D721Med (cell line): ENCODE data around the gene ATP2B1.

Source experiments
- DNase-seq: peaks from one replicate; pipeline ENCODE4 v3.0.0; 2011; ENCODE audit warnings: low spot score; ENCODE audit not compliant: insufficient read length
- FAIRE-seq: peaks from 2 replicates; lab custom pipeline; 2011; peaks lifted over from hg19 to GRCh38; lab: Jason Lieb, UNC
- TF ChIP-seq, protein P1 (sequence below): IDR thresholded peaks from 2 replicates; pipeline ENCODE4 v1.5.1; 2012; ENCODE audit warnings: mild to moderate bottlenecking, control low read depth; ENCODE audit not compliant: insufficient read depth; ENCODE audit errors: missing control alignments

Gene ATP2B1

DNA sequence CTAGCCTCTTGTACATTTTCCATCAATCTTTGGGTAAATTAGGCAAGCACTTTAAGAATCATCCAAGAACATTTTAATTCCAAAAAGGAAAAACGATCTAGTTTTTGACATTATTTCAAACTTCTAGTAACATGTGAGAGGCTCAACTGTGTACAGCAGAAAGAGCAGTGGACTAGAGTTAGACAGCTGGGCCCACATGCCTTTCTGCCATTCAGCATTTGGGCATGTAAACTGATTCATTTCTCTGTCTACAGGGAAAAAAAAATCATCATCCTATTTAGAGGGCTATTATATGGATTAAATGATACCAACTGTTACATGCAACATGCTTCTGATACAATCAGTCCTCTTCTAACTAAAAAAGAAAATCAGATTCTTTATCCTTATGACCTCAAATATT lies 17.7 kb downstream of the ATP2B1 start:
- no peak for DNase-seq
- TF ChIP-seq, protein P1, sequence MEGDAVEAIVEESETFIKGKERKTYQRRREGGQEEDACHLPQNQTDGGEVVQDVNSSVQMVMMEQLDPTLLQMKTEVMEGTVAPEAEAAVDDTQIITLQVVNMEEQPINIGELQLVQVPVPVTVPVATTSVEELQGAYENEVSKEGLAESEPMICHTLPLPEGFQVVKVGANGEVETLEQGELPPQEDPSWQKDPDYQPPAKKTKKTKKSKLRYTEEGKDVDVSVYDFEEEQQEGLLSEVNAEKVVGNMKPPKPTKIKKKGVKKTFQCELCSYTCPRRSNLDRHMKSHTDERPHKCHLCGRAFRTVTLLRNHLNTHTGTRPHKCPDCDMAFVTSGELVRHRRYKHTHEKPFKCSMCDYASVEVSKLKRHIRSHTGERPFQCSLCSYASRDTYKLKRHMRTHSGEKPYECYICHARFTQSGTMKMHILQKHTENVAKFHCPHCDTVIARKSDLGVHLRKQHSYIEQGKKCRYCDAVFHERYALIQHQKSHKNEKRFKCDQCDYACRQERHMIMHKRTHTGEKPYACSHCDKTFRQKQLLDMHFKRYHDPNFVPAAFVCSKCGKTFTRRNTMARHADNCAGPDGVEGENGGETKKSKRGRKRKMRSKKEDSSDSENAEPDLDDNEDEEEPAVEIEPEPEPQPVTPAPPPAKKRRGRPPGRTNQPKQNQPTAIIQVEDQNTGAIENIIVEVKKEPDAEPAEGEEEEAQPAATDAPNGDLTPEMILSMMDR: no peak
- peak; percentile 11 for FAIRE-seq

DNA sequence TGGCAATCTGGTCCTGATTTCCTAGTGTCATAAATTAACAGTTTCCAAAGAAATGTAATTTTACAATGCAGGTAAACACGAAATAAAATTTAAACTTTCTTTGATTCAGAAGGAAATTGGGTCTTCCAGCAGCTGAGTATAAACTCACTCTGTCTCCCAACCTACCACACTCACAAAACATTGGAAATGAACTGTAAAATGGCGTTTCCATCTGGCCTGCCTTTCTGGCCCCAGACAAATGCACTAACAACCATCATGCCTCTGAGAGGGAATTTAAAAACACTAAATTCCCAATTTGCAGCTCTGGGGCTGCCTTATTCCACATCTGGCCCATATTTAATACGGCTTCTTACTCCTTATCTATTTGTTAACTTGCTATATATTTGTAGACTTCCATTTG lies 19.3 kb downstream of the ATP2B1 start:
- no peak for DNase-seq
- TF ChIP-seq, protein P1: no peak
- FAIRE-seq: no peak

DNA sequence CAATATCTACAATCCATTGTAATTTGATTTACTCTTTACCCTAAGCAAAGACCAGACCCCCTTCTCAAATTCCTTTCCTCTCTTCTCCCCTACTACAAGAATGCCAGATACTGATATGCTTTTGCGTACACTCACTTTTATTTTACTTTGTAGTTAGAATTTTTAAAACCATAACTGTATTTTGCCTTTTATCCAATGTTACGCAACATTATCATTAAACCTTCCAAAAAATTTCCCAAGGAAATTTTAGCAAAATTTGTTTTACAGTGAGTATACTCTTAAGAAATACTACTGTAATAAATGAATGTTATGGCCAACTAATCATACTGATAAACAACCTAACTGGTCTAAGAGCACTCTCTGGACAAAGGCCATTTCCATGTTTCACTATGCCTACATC lies 22.3 kb downstream of the ATP2B1 start:
- FAIRE-seq (no peak), DNase-seq (no peak)
- TF ChIP-seq, protein P1: no peak

DNA sequence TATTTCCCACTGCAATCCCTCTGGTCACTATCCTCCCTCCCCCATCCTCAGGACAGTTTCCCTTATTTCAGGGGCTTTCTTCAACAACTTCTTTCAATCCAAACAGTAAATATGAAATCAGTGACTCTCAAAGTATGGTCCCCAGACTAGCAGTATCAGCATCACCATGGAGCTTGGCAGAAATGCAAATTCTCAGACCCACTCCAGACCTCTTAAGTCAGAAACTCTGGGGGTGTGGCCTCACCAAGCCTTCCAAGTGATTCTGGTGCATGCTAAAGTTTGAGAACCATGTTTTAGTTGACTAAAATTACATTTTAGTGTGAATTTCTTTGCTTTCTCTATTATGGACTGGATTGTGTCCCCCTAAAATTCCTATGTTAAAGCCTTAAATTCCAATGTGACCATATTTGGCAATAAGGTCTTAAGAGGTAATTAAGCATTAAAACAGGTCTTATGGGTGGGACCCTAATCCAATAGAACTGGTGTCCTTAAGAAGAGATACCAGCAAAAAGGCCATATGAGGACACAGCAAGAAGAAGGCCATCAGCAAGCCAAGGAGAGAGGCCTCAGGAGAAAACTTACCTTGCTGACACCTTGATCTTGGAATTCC lies 23.2 kb downstream of the ATP2B1 start:
- TF ChIP-seq, protein P1: no peak
- FAIRE-seq: no peak
- no peak for DNase-seq

DNA sequence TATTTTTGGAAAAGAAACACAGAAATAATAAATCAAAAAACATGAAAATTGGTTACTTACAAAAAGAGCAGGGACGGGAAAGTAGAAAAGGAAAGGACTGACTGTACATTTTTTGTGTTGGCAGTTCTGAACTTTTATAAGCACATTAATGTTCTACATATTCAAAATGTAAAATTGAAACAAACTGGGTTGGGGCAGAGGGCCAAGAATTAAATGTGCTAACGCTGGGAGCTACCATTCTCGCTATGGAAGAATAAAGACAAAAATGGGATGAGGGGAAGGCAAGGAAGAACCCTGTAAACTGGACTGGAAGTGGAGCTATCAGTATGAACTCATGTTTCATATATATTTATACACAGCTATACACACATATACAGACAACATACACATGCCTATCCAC lies 24.5 kb downstream of the ATP2B1 start:
- FAIRE-seq (no peak), DNase-seq (no peak)
- TF ChIP-seq, protein P1: no peak

DNA sequence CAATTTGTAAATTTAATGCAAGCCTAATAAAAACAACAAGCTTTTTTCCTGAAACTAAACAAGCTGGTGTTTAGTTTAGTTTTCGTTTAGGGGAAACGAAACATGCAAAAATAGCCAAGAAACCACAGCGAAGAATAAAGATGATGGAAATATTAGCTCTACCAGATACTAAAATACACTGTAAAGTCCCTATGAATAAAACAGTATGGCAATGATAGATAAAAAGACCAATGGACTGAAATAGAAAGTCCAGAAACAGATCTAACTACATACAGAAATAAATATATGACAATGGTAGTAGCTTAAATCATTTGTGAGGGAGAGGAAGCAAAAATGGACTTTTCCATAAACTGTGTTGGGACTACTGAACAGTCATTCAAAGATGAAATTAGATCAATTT lies 26.4 kb downstream of the ATP2B1 start:
- no peak for FAIRE-seq
- TF ChIP-seq, protein P1: no peak
- no peak for DNase-seq

DNA sequence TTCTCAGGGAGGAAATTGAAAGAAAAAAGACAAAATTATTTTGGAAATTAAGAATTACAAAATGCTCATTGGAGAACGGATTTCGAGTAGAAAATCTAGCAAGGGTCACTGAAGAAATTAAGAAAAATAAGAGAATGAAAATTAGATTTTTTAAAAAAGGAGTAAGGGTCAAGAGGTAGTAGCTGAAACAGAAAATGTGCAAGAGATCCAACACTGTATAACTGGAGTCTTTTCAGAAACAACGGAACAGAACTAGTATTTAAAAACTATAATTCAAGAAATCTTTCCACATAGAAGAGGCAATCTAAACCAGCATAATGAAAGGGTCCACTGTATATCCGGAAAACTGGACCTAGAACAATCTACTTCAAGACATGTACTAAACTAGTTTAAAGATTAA lies 28.2 kb downstream of the ATP2B1 start:
- DNase-seq (no peak), FAIRE-seq (no peak)
- TF ChIP-seq, protein P1: no peak
